ENCODE measurements around the gene GGT5. TPM values are rescaled to one million over a fixed set of nuclear protein-coding genes. Genes with fewer than 3 reads are reported as not detected.

GGT5 gene
- total and polyA plus RNA-seq, 2 experiments from 2014 or later: 0.21 to 3.6 TPM

GRCh38 chr22:24236656-24237055, 8.2 kb downstream of the GGT5 start:
- Histone ChIP-seq H3K27me3 (no peaks in the 10 kb centered on the region), H3K27ac (no peak overlapping the region), H3K36me3 (no peaks in the 10 kb centered on the region), H3K9me3 (ENCODE audit: low read depth) (no peaks in the 10 kb centered on the region), H3K4me1 (ENCODE audit: low read depth) (no peaks in the 10 kb centered on the region), H3K4me3 (no peak overlapping the region)
- DNase-seq (ENCODE audit: low read depth in 1 of 2, low spot score in 1 of 2): no peak
- TF ChIP-seq CTCF (IDR thresholded peaks at IDR 0.05; ENCODE audit: low read depth, low read length): no peak

- DNase-seq (ENCODE audit: low read depth in 1 of 2, low spot score in 1 of 2): no peak
- Histone ChIP-seq H3K36me3 (no peaks in the 10 kb centered on the region), H3K4me1 (ENCODE audit: low read depth) (peaks cover 3% of the 10 kb centered on the region), H3K27me3 (no peaks in the 10 kb centered on the region), H3K9me3 (ENCODE audit: low read depth) (no peaks in the 10 kb centered on the region), H3K4me3 (no peak overlapping the region), H3K27ac (no peak overlapping the region)
- no peak for TF ChIP-seq CTCF (IDR thresholded peaks at IDR 0.05; ENCODE audit: low read depth, low read length)
Observed at GRCh38 chr22:24235315-24235714, 9.6 kb downstream of the GGT5 start.

GRCh38 chr22:24233816-24234215, 11.1 kb downstream of the GGT5 start:
- DNase-seq (ENCODE audit: low read depth in 1 of 2, low spot score in 1 of 2): no peak
- TF ChIP-seq CTCF (IDR thresholded peaks at IDR 0.05; ENCODE audit: low read depth, low read length): no peak
- H3K9me3 ChIP-seq (ENCODE audit: low read depth): no peaks in the 10 kb centered on the region
- no peak overlapping the region for H3K4me3 ChIP-seq
- H3K36me3 ChIP-seq: no peaks in the 10 kb centered on the region
- no peak overlapping the region for H3K27ac ChIP-seq
- H3K4me1 ChIP-seq (ENCODE audit: low read depth): peaks cover 3% of the 10 kb centered on the region
- H3K27me3 ChIP-seq: no peaks in the 10 kb centered on the region

- Histone ChIP-seq H3K4me1 (ENCODE audit: low read depth) (peaks cover 3% of the 10 kb centered on the region), H3K27me3 (no peaks in the 10 kb centered on the region), H3K27ac (no peak overlapping the region), H3K9me3 (ENCODE audit: low read depth) (no peaks in the 10 kb centered on the region), H3K4me3 (no peak overlapping the region), H3K36me3 (no peaks in the 10 kb centered on the region)
- no peak for DNase-seq (ENCODE audit: low read depth in 1 of 2, low spot score in 1 of 2)
- no peak for TF ChIP-seq CTCF (IDR thresholded peaks at IDR 0.05; ENCODE audit: low read depth, low read length)
Observed at GRCh38 chr22:24233235-24233634, 11.6 kb downstream of the GGT5 start.

GRCh38 chr22:24232725-24233124, 12.2 kb downstream of the GGT5 start:
- no peak for TF ChIP-seq CTCF (IDR thresholded peaks at IDR 0.05; ENCODE audit: low read depth, low read length)
- DNase-seq (ENCODE audit: low read depth in 1 of 2, low spot score in 1 of 2): no peak

GRCh38 chr22:24232124-24232523, 12.8 kb downstream of the GGT5 start:
- H3K27ac ChIP-seq: no peak overlapping the region
- H3K4me3 ChIP-seq: no peak overlapping the region
- DNase-seq (ENCODE audit: low read depth in 1 of 2, low spot score in 1 of 2): no peak

More at GRCh38 chr22:24232725-24233124, 12.2 kb downstream of the GGT5 start:
- Histone ChIP-seq H3K27ac (no peak overlapping the region), H3K4me1 (ENCODE audit: low read depth) (peaks cover 3% of the 10 kb centered on the region), H3K36me3 (no peaks in the 10 kb centered on the region), H3K27me3 (no peaks in the 10 kb centered on the region), H3K4me3 (no peak overlapping the region), H3K9me3 (ENCODE audit: low read depth) (no peaks in the 10 kb centered on the region)

More at GRCh38 chr22:24232124-24232523, 12.8 kb downstream of the GGT5 start:
- Histone ChIP-seq H3K36me3 (no peaks in the 10 kb centered on the region), H3K27me3 (no peaks in the 10 kb centered on the region), H3K4me1 (ENCODE audit: low read depth) (peaks cover 3% of the 10 kb centered on the region), H3K9me3 (ENCODE audit: low read depth) (no peaks in the 10 kb centered on the region)
- TF ChIP-seq CTCF (IDR thresholded peaks at IDR 0.05; ENCODE audit: low read depth, low read length): no peak

All from cardiac muscle cell (in vitro differentiated cells and primary cell).